Liver (tissue), 3 donors: ENCODE results near the gene AP4B1.

Experiments
- CTCF ChIP-seq: fragments of 150-350 bp; IDR thresholded peaks from 2 replicates; pipeline ENCODE4 v1.5.1; 2017; ENCODE audit warnings: improper control_type of control experiment, low read depth, low read length; ENCODE audit not compliant: missing input control
- FOXA1 ChIP-seq: IDR thresholded peaks from 2 replicates; pipeline ENCODE4 v1.6.1; 2016; ENCODE audit warnings: antibody characterized with exemption
- FOXA2 ChIP-seq: IDR thresholded peaks from 2 replicates; pipeline ENCODE4 v1.6.1; 2016; ENCODE audit warnings: antibody characterized with exemption
- RAD21 ChIP-seq, 2 donors: IDR thresholded peaks; 2 replicates each; pipeline ENCODE4 v1.6.1; 2016; ENCODE audit warnings: antibody characterized with exemption in 2 of 2, mild to moderate bottlenecking in 2 of 2
- TAF1 ChIP-seq: conservative IDR thresholded peaks from 2 replicates; pipeline ENCODE4 v1.6.1; 2016; ENCODE audit warnings: antibody characterized with exemption, mild to moderate bottlenecking
- donor health status: healthy.
- donor health status: healthy.

GRCh38 chr1:113881661-113882060 is 22.9 kb downstream of the AP4B1 start:
- no peak for TF ChIP-seq CTCF
- TF ChIP-seq RAD21 (IDR thresholded peaks at IDR 0.05): no peak
- TF ChIP-seq FOXA1: no peak
- no peak for TF ChIP-seq TAF1
- no peak for TF ChIP-seq FOXA2
